ENCODE measurements around the gene IDH3B. TPM values are rescaled to one million over a fixed set of nuclear protein-coding genes. Genes with fewer than 3 reads are reported as not detected.
A peak's percentile ranks its signal among the peaks of the same experiment; 100 is the strongest.

IDH3B gene
- total and polyA plus RNA-seq, 2 donors (not counting 1 experiment from before 2014, with no cell fraction given) = 131 to 225 TPM

GRCh38 chr20:2690718-2691117 lies 26.7 kb upstream of the IDH3B start:
- Histone ChIP-seq H2AFZ (ENCODE audit: insufficient read depth, low read depth, low read length, poor library complexity, severe bottlenecking) (no peak overlapping the region), H3K36me3 (replicated peaks in 1 of 2; ENCODE audit: control extremely low read depth in 1 of 2, control insufficient read depth in 1 of 2, extremely low read depth in 1 of 2, insufficient read depth in 2 of 2, low read length in 1 of 2) (no peaks in the 10 kb centered on the region), H3K4me3 (ENCODE audit: control extremely low read depth in 1 of 5, extremely low read depth in 1 of 5, insufficient read depth in 1 of 5, low read depth in 2 of 5, low read length in 4 of 5) (no peak overlapping the region), H4K20me1 (ENCODE audit: control insufficient read depth, insufficient read depth, low read length, poor library complexity, severe bottlenecking) (no peaks in the 10 kb centered on the region), H3K27me3 (replicated peaks in 1 of 4; ENCODE audit: control extremely low read depth in 1 of 4, control insufficient read depth in 3 of 4, insufficient read depth in 4 of 4, low read length in 3 of 4) (peaks cover 0 to 56% (median 29%) of the 10 kb centered on the region in 4 experiments), H3K9me3 (ENCODE audit: control extremely low read depth in 1 of 3, control insufficient read depth in 2 of 3, insufficient read depth in 1 of 3, low read length in 2 of 3) (peaks cover 0 to 15% (median 0%) of the 10 kb centered on the region in 3 donors), H3K4me2 (replicated peaks; ENCODE audit: low read depth, low read length, poor library complexity, severe bottlenecking) (no peak overlapping the region), H3K79me2 (ENCODE audit: control insufficient read depth, insufficient read depth, low read length) (no peaks in the 10 kb centered on the region), H3K27ac (ENCODE audit: low read length in 2 of 2) (no peak overlapping the region), H3K4me1 (ENCODE audit: control insufficient read depth in 2 of 2, insufficient read depth in 2 of 2, low read length in 2 of 2) (peaks cover 14 to 19% of the 10 kb centered on the region in 2 donors), H3K9ac (ENCODE audit: low read length) (no peak overlapping the region)
- H3K9me3 Mint-ChIP-seq (ENCODE audit: insufficient read depth) = no peaks in the 10 kb centered on the region
- no peak for TF ChIP-seq CTCF (IDR thresholded peaks at IDR 0.05)
- TF ChIP-seq EZH2 (IDR thresholded peaks at IDR 0.05; ENCODE audit: borderline replicate concordance, insufficient read depth, low read depth, low read length, poor library complexity, severe bottlenecking) = no peak
- peak overlapping the region; percentile 50 for H3K27ac Mint-ChIP-seq
- no peak for DNase-seq
- peaks cover 22% of the 10 kb centered on the region for H3K4me1 Mint-ChIP-seq
- H3K4me3 Mint-ChIP-seq = peak overlapping the region; percentile 91
- WGBS (ENCODE audit: insufficient coverage) = 46% methylated on average over 6 of the region's 6 CpGs
- no peak for ATAC-seq (ENCODE audit: low read depth)
- POLR2A ChIA-PET = no interaction called here
- CTCF ChIA-PET = no interaction called here
- intact Hi-C loops (cut with micrococcal nuclease) = no loop called here
- peaks cover 67% of the 10 kb centered on the region for H3K27me3 Mint-ChIP-seq

- intact Hi-C loops (cut with micrococcal nuclease) = no loop called here
- no peak overlapping the region for H2AFZ ChIP-seq (ENCODE audit: insufficient read depth, low read depth, low read length, poor library complexity, severe bottlenecking)
- Mint-ChIP-seq H3K4me1 (peaks cover 22% of the 10 kb centered on the region), H3K27me3 (peaks cover 67% of the 10 kb centered on the region), H3K27ac (no peak overlapping the region), H3K4me3 (peak overlapping the region; percentile 26), H3K9me3 (ENCODE audit: insufficient read depth) (no peaks in the 10 kb centered on the region)
- no peaks in the 10 kb centered on the region for H3K79me2 ChIP-seq (ENCODE audit: control insufficient read depth, insufficient read depth, low read length)
- ATAC-seq (ENCODE audit: low read depth) (no peak), DNase-seq (no peak)
- peaks cover 14 to 19% of the 10 kb centered on the region in 2 donors for H3K4me1 ChIP-seq (ENCODE audit: control insufficient read depth in 2 of 2, insufficient read depth in 2 of 2, low read length in 2 of 2)
- H3K9ac ChIP-seq (ENCODE audit: low read length) = no peak overlapping the region
- no peak for TF ChIP-seq EZH2 (IDR thresholded peaks at IDR 0.05; ENCODE audit: borderline replicate concordance, insufficient read depth, low read depth, low read length, poor library complexity, severe bottlenecking)
- no peak for TF ChIP-seq CTCF (IDR thresholded peaks at IDR 0.05)
- peaks cover 0 to 15% (median 0%) of the 10 kb centered on the region in 3 donors for H3K9me3 ChIP-seq (ENCODE audit: control extremely low read depth in 1 of 3, control insufficient read depth in 2 of 3, insufficient read depth in 1 of 3, low read length in 2 of 3)
- H3K27ac ChIP-seq (ENCODE audit: low read length in 2 of 2) = no peak overlapping the region
- H3K4me2 ChIP-seq (replicated peaks; ENCODE audit: low read depth, low read length, poor library complexity, severe bottlenecking) = no peak overlapping the region
- peaks cover 0 to 51% (median 24%) of the 10 kb centered on the region in 4 experiments for H3K27me3 ChIP-seq (replicated peaks in 1 of 4; ENCODE audit: control extremely low read depth in 1 of 4, control insufficient read depth in 3 of 4, insufficient read depth in 4 of 4, low read length in 3 of 4)
- POLR2A ChIA-PET = no interaction called here
- H3K4me3 ChIP-seq (ENCODE audit: control extremely low read depth in 1 of 5, extremely low read depth in 1 of 5, insufficient read depth in 1 of 5, low read depth in 2 of 5, low read length in 4 of 5) = no peak overlapping the region
- no CpG with 5 or more reads among the region's 3 CpGs for WGBS (ENCODE audit: insufficient coverage)
- CTCF ChIA-PET = no interaction called here
- H4K20me1 ChIP-seq (ENCODE audit: control insufficient read depth, insufficient read depth, low read length, poor library complexity, severe bottlenecking) = no peaks in the 10 kb centered on the region
- no peaks in the 10 kb centered on the region for H3K36me3 ChIP-seq (replicated peaks in 1 of 2; ENCODE audit: control extremely low read depth in 1 of 2, control insufficient read depth in 1 of 2, extremely low read depth in 1 of 2, insufficient read depth in 2 of 2, low read length in 1 of 2)
Observed at GRCh38 chr20:2690213-2690612, 26.2 kb upstream of the IDH3B start.
